Fibroblast of lung (primary cell): ENCODE results near the gene DNAAF3. TPM values are rescaled to one million over a fixed set of nuclear protein-coding genes. Genes with fewer than 3 reads are reported as not detected.

Source experiments
- DNase-seq, 2 donors: peaks; one replicate each; pipeline versions ENCODE4 v3.0.0 to v3.0.0-alpha.2; 2010; ENCODE audit warnings: low read depth in 2 of 2
- H2AFZ ChIP-seq: 2 replicates; pipeline ENCODE4 v1.5.1; 2012; ENCODE audit warnings: low read length, control low read depth, inconsistent platforms
- H3K27ac ChIP-seq: 2 replicates; pipeline ENCODE4 v1.5.1; 2011; ENCODE audit warnings: low read length, control low read depth; ENCODE audit not compliant: insufficient read depth
- H3K27me3 ChIP-seq: 2 replicates; pipeline ENCODE4 v1.5.1; 2011; ENCODE audit warnings: mild to moderate bottlenecking, low read length; ENCODE audit not compliant: control insufficient read depth, insufficient read depth
- H3K36me3 ChIP-seq: 2 replicates; pipeline ENCODE4 v1.5.1; 2011; ENCODE audit warnings: low read length; ENCODE audit not compliant: control insufficient read depth, insufficient read depth
- H3K4me1 ChIP-seq: 2 replicates; pipeline ENCODE4 v1.5.1; 2011; ENCODE audit warnings: low read length; ENCODE audit not compliant: control insufficient read depth, insufficient read depth; ENCODE audit errors: extremely low read depth
- H3K4me2 ChIP-seq: 2 replicates; pipeline ENCODE4 v1.5.1; 2011; ENCODE audit warnings: low read length, control low read depth; ENCODE audit not compliant: insufficient read depth; ENCODE audit errors: extremely low read depth
- H3K4me3 ChIP-seq, 4 experiments: fragments of 200-600 bp in 1 of 4; sonication (generic) in 1 of 4; replicated peaks in 1 of 4; 2 replicates each; pipeline ENCODE4 v1.5.1; 2011 to 2016; ENCODE audit warnings: low read length in 4 of 4, low read depth in 3 of 4, mild to moderate bottlenecking in 3 of 4, control low read depth in 2 of 4, inconsistent platforms in 1 of 4, mixed read lengths in 1 of 4; ENCODE audit not compliant: insufficient read depth in 1 of 4; ENCODE audit errors: control extremely low read depth in 1 of 4
- H3K79me2 ChIP-seq: 2 replicates; pipeline ENCODE4 v1.5.1; 2012; ENCODE audit warnings: mild to moderate bottlenecking, low read length, inconsistent platforms; ENCODE audit not compliant: control insufficient read depth, insufficient read depth
- H3K9ac ChIP-seq: 2 replicates; pipeline ENCODE4 v1.5.1; 2011; ENCODE audit warnings: mild to moderate bottlenecking, low read length, control low read depth; ENCODE audit not compliant: insufficient read depth
- H3K9me3 ChIP-seq: 2 replicates; pipeline ENCODE4 v1.5.1; 2012; ENCODE audit warnings: low read depth, low read length; ENCODE audit not compliant: control insufficient read depth, insufficient read depth
- H4K20me1 ChIP-seq: 2 replicates; pipeline ENCODE4 v1.5.1; 2011; ENCODE audit warnings: low read length; ENCODE audit not compliant: control insufficient read depth, insufficient read depth; ENCODE audit errors: extremely low read depth
- EZH2 ChIP-seq: IDR thresholded peaks from 2 replicates; pipeline ENCODE4 v1.5.1; 2012; ENCODE audit warnings: low read length, control low read depth, mild to moderate bottlenecking; ENCODE audit errors: missing control alignments
- polyA minus RNA-seq: library from RNA; depleted of rRNA, polyadenylated mRNA; stranded (reverse); fragments of >200 nt; gene quantifications from 2 replicates; pipeline ENCODE4 v1.2.3, GENCODE V29; 2011; ENCODE audit warnings: low replicate concordance
- polyA plus RNA-seq, 2 donors: library from polyadenylated mRNA; depleted of rRNA in 1 of 2; stranded (reverse) in 1 of 2; unstranded in 1 of 2; fragments of >200 nt; gene quantifications; 2 replicates each; pipeline ENCODE4 v1.2.1, GENCODE V29; 2011 to 2012; ENCODE audit warnings: missing spikeins in 1 of 2
- total RNA-seq: library from RNA; depleted of rRNA; stranded (reverse); fragments of >200 nt; gene quantifications from 2 replicates; pipeline ENCODE4 v1.2.1, GENCODE V29; 2014
- TF ChIP-seq, protein P1 (sequence below), 2 donors: IDR thresholded peaks in 1 of 2; conservative IDR thresholded peaks in 1 of 2; 1 replicate in 1 of 2; 2 replicates in 1 of 2; pipeline ENCODE4 v1.5.1; 2011 to 2012; ENCODE audit warnings: low read length in 2 of 2, control low read depth in 1 of 2, inconsistent platforms in 1 of 2, low read depth in 1 of 2, mild to moderate bottlenecking in 1 of 2

DNAAF3 gene
- total RNA-seq: under 0.01 and 0.17 TPM in 2 replicates
- polyA plus RNA-seq: 0.16 and 0.18 TPM in 2 replicates
- 0.33 and 0.35 TPM in 2 replicates for polyA plus RNA-seq (2012)
- not detected in 2 replicates for polyA minus RNA-seq

GRCh38 chr19:55166530-55167268, at the start of gene DNAAF3:
Gene DNAAF3 (minus strand): TSS chr19:55166613. CDS start chr19:55166413, 200 bp downstream.
- TF ChIP-seq, protein P1, sequence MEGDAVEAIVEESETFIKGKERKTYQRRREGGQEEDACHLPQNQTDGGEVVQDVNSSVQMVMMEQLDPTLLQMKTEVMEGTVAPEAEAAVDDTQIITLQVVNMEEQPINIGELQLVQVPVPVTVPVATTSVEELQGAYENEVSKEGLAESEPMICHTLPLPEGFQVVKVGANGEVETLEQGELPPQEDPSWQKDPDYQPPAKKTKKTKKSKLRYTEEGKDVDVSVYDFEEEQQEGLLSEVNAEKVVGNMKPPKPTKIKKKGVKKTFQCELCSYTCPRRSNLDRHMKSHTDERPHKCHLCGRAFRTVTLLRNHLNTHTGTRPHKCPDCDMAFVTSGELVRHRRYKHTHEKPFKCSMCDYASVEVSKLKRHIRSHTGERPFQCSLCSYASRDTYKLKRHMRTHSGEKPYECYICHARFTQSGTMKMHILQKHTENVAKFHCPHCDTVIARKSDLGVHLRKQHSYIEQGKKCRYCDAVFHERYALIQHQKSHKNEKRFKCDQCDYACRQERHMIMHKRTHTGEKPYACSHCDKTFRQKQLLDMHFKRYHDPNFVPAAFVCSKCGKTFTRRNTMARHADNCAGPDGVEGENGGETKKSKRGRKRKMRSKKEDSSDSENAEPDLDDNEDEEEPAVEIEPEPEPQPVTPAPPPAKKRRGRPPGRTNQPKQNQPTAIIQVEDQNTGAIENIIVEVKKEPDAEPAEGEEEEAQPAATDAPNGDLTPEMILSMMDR (conservative IDR thresholded peaks at IDR 0.05 in 1 of 2, IDR thresholded peaks at IDR 0.05 in 1 of 2; ENCODE audit: low read depth in 1 of 2, low read length in 2 of 2): no peak
- no peak for TF ChIP-seq EZH2
- DNase-seq: peak; percentile 95 to 97
- H2AFZ ChIP-seq: peak within 1 kb of the TSS; percentile 81
- peak within 1 kb of the TSS; percentile 93 for H3K4me2 ChIP-seq
- H3K79me2 ChIP-seq: no peaks in the 10 kb centered on the region
- no peaks in the 10 kb centered on the region for H3K36me3 ChIP-seq
- no peak within 1 kb of the TSS for H3K27ac ChIP-seq
- no peak within 1 kb of the TSS for H3K9ac ChIP-seq
- H3K27me3 ChIP-seq: peaks cover 14% of the 10 kb centered on the region
- no peaks in the 10 kb centered on the region for H3K9me3 ChIP-seq
- H4K20me1 ChIP-seq: no peaks in the 10 kb centered on the region
- H3K4me1 ChIP-seq: no peaks in the 10 kb centered on the region
- H3K4me3 ChIP-seq: peak within 1 kb of the TSS; percentile 38 to 71 (median 56)

DNA sequence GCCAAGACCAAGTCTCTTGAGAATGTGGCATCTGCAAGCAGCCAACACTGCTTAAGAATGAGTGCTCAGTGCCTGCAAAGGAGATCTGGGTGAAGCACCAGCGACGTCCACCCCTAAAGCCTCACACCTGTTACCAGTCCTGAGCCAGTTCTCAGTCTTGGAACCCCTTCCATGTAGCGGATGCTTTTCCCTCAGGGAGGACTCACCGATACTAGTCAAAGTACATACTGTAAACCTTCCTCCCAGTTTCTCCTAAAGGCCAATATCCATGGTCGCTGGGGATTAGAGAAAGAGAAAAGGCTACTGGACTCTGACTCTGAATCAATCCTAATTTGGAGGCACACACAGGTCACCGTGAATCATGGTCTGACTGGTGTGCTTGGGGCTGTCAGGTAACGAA, 47.1 kb upstream of the DNAAF3 start:
- TF ChIP-seq EZH2: no peak
- TF ChIP-seq, protein P1 (conservative IDR thresholded peaks at IDR 0.05 in 1 of 2, IDR thresholded peaks at IDR 0.05 in 1 of 2; ENCODE audit: low read depth in 1 of 2, low read length in 2 of 2): no peak
- no peak overlapping the region for H3K9ac ChIP-seq
- DNase-seq: no peak
- no peaks in the 10 kb centered on the region for H4K20me1 ChIP-seq
- H2AFZ ChIP-seq: no peak overlapping the region
- H3K4me3 ChIP-seq: no peak overlapping the region
- H3K27ac ChIP-seq: no peak overlapping the region
- no peaks in the 10 kb centered on the region for H3K79me2 ChIP-seq
- peaks cover 18% of the 10 kb centered on the region for H3K4me1 ChIP-seq
- no peaks in the 10 kb centered on the region for H3K36me3 ChIP-seq
- H3K9me3 ChIP-seq: no peaks in the 10 kb centered on the region
- H3K4me2 ChIP-seq: no peak overlapping the region
- no peaks in the 10 kb centered on the region for H3K27me3 ChIP-seq

DNA sequence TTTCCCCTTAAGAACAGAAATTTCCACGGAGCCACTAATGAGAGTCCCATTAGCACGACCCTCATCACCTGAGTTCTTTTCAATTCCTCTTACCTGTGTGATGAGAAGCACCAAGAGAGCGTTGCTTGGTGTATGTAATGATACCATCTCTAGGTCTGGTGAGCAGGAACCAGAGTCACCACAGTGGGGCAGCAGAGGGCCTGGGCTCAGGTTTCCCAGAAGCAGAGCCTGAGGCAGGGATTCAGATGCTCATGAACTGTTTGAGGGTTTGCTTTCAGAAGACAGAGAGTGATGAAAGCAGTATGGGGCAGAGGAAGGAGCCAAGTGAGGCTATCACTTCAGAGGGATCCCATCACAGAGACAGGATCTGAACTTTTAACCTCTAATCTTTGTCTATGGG, 46.0 kb upstream of the DNAAF3 start:
- Histone ChIP-seq H3K4me1 (peaks cover 18% of the 10 kb centered on the region), H4K20me1 (no peaks in the 10 kb centered on the region), H2AFZ (no peak overlapping the region), H3K4me3 (no peak overlapping the region), H3K27me3 (no peaks in the 10 kb centered on the region), H3K9ac (no peak overlapping the region), H3K9me3 (no peaks in the 10 kb centered on the region), H3K36me3 (no peaks in the 10 kb centered on the region), H3K79me2 (no peaks in the 10 kb centered on the region), H3K4me2 (no peak overlapping the region), H3K27ac (no peak overlapping the region)
- no peak for TF ChIP-seq EZH2
- TF ChIP-seq, protein P1 (conservative IDR thresholded peaks at IDR 0.05 in 1 of 2, IDR thresholded peaks at IDR 0.05 in 1 of 2; ENCODE audit: low read depth in 1 of 2, low read length in 2 of 2): peak in 1 of 2 donors; percentile 12
- no peak for DNase-seq
